ENCODE measurements around the gene CSPG4.

The CSPG4 gene

GRCh38 chr15:75669191-75669878, 43.3 kb downstream of the CSPG4 start:
- DNase-seq (ENCODE audit: low read depth in 3 of 3), result no peak

- DNase-seq (ENCODE audit: low read depth in 3 of 3), result no peak
Observed at GRCh38 chr15:75666823-75667501, 45.7 kb downstream of the CSPG4 start.

- DNase-seq (ENCODE audit: low read depth in 3 of 3), result no peak
Observed at GRCh38 chr15:75663931-75664421, 48.7 kb downstream of the CSPG4 start.

- DNase-seq (ENCODE audit: low read depth in 3 of 3), result no peak
Observed at GRCh38 chr15:75662823-75663519, 49.7 kb downstream of the CSPG4 start.

- DNase-seq (ENCODE audit: low read depth in 3 of 3), result no peak
Observed at GRCh38 chr15:75661756-75662140, 50.9 kb downstream of the CSPG4 start.

- no peak for DNase-seq (ENCODE audit: low read depth in 3 of 3)
Observed at GRCh38 chr15:75661100-75661755, 51.4 kb downstream of the CSPG4 start.

GRCh38 chr15:75659928-75660645, 52.6 kb downstream of the CSPG4 start:
- no peak for DNase-seq (ENCODE audit: low read depth in 3 of 3)

GRCh38 chr15:75659141-75659771, 53.4 kb downstream of the CSPG4 start:
- DNase-seq (ENCODE audit: low read depth in 3 of 3), result no peak

- DNase-seq (ENCODE audit: low read depth in 3 of 3), result no peak
Observed at GRCh38 chr15:75656813-75657212, 55.8 kb downstream of the CSPG4 start.

GRCh38 chr15:75656331-75656730, 56.3 kb downstream of the CSPG4 start:
- no peak for DNase-seq (ENCODE audit: low read depth in 3 of 3)

- no peak for DNase-seq (ENCODE audit: low read depth in 3 of 3)
Observed at GRCh38 chr15:75655931-75656330, 56.7 kb downstream of the CSPG4 start.

GRCh38 chr15:75654201-75654907, 58.3 kb downstream of the CSPG4 start:
- no peak for DNase-seq (ENCODE audit: low read depth in 3 of 3)

GRCh38 chr15:75653347-75653913, 59.2 kb downstream of the CSPG4 start:
- DNase-seq (ENCODE audit: low read depth in 3 of 3), result no peak

GRCh38 chr15:75651810-75652543, 60.7 kb downstream of the CSPG4 start:
- no peak for DNase-seq (ENCODE audit: low read depth in 3 of 3)

GRCh38 chr15:75650908-75651809, 61.5 kb downstream of the CSPG4 start:
- DNase-seq (ENCODE audit: low read depth in 3 of 3), result no peak

- DNase-seq (ENCODE audit: low read depth in 3 of 3), result no peak
Observed at GRCh38 chr15:75649848-75650247, 62.8 kb downstream of the CSPG4 start.

GRCh38 chr15:75649045-75649761, 63.4 kb downstream of the CSPG4 start:
- DNase-seq (ENCODE audit: low read depth in 3 of 3), result no peak
